Cardiac fibroblast (primary cell): Measurements from ENCODE around the gene CCDC7.
"Not testable (repeated sequence)": the region's sequence is repeated elsewhere in the genome, so short reads cannot be mapped to it uniquely, and the experiment has no call there.

ENCODE experiments used
- DNase-seq, 2 donors: peaks; one replicate each; pipeline versions ENCODE4 v3.0.0 to v3.0.0-alpha.2; 2010; ENCODE audit warnings: low read depth in 2 of 2
- H3K4me3 ChIP-seq, 2 donors: replicated peaks in 1 of 2; 1 replicate in 1 of 2; 2 replicates in 1 of 2; pipeline ENCODE4 v1.5.1; 2011; ENCODE audit warnings: low read depth in 2 of 2, low read length in 2 of 2, mild to moderate bottlenecking in 2 of 2, moderate library complexity in 1 of 2
- TF ChIP-seq, protein P1 (sequence below): IDR thresholded peaks from one replicate; pipeline ENCODE4 v1.5.1; 2011; ENCODE audit warnings: low read depth, mild to moderate bottlenecking, low read length, inconsistent platforms

Gene CCDC7

DNA sequence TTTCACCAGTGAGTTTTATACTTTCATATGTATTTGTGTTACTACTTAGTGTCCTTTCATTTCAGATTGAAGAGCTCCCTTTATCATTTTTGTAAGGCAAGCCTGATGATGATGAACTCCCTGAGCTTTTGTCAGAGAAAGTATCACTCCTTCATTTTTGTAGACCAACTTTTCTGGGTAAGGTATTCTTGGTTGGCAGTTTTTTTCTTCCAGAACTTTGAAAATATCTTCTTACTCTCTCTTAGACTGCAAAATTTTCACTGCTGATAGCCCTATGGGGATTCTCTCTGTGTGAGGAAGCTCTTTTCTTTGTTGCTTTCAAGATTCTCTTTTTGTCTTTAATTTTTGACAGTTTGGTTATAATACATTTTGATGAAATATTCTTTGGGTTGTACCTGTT, 35.7 kb downstream of the CCDC7 start:
- H3K4me3 ChIP-seq, result no peak overlapping the region
- TF ChIP-seq, protein P1, sequence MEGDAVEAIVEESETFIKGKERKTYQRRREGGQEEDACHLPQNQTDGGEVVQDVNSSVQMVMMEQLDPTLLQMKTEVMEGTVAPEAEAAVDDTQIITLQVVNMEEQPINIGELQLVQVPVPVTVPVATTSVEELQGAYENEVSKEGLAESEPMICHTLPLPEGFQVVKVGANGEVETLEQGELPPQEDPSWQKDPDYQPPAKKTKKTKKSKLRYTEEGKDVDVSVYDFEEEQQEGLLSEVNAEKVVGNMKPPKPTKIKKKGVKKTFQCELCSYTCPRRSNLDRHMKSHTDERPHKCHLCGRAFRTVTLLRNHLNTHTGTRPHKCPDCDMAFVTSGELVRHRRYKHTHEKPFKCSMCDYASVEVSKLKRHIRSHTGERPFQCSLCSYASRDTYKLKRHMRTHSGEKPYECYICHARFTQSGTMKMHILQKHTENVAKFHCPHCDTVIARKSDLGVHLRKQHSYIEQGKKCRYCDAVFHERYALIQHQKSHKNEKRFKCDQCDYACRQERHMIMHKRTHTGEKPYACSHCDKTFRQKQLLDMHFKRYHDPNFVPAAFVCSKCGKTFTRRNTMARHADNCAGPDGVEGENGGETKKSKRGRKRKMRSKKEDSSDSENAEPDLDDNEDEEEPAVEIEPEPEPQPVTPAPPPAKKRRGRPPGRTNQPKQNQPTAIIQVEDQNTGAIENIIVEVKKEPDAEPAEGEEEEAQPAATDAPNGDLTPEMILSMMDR, result no peak
- no peak for DNase-seq

DNA sequence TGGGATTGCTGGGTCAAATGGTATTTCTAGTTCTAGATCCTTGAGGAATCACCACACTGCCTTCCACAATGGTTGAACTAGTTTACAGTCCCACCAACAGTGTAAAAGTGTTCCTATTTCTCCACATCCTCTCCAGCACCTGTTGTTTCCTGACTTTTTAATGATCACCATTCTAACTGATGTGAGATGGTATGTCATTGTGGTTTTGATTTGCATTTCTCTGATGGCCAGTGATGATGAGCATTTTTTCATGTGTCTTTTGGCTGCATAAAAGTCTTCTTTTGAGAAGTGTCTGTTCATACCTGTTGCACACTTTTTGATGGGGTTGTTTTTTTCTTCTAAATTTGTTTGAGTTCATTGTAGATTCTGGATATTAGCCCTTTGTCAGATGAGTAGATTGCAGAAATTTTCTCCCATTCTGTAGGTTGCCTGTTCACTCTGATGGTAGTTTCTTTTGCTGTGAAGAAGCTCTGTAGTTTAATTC, 37.1 kb downstream of the CCDC7 start:
- not testable (repeated sequence) for H3K4me3 ChIP-seq, DNase-seq

DNA sequence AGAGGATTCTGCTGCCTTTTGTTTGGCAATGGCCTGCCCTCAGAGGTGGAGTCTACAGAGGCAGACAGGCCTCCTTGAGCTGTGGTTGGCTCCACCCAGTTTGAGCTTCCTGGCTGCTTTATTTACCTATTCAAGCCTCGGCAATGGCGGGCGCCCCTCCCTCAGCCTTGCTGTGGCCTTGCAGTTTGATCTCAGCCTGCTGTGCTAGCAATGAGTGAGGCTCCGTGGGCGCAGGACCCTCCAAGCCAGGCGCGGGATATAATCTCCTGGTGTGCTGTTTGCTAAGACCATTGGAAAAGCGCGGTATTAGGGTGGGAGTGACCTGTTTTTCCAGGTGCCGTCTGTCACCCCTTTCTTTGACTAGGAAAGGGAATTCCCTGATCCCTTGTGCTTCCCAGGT, 42.1 kb downstream of the CCDC7 start:
- not testable (repeated sequence) for H3K4me3 ChIP-seq, DNase-seq

DNA sequence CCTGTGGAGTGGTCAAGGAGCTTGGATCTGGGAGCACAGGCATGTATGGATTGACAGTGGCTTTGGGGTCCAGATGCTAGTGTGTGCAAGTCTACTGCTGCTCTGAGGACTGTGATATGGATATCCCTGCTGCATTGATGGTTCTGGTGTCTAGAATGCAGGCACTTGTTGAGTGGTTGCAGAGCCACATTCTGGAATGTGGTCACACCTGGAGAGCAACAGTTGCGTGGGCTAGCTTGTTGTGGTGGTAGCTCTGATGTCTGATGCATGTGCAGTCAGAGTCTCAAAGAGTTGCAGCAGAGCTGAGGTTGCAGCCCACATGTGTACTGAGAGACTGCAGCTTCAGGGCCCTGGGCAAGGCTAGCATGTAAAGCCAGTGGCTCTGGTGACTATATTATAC, 43.2 kb downstream of the CCDC7 start:
- no peak overlapping the region for H3K4me3 ChIP-seq
- TF ChIP-seq, protein P1, result no peak
- DNase-seq, result no peak

DNA sequence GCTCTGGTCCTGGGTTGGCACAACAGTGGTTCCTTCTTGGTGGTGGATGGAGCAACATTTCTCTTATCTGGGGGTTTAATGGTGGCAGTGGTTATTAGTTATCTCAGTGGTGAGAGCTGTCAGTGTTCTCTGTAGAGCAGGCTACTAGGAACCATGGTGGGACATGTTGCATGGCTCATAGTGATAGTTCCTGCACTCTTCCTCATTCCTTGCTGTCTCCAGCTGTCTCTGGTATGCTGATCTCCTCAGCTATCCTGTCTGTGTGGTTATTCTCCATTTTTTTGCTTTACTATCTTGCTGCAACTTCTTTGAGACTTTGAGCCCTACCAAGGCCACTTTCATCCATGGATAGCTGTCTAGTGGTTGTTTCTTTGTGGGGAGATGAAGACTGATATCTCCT, 44.0 kb downstream of the CCDC7 start:
- DNase-seq, result no peak
- TF ChIP-seq, protein P1, result no peak
- H3K4me3 ChIP-seq, result no peak overlapping the region

DNA sequence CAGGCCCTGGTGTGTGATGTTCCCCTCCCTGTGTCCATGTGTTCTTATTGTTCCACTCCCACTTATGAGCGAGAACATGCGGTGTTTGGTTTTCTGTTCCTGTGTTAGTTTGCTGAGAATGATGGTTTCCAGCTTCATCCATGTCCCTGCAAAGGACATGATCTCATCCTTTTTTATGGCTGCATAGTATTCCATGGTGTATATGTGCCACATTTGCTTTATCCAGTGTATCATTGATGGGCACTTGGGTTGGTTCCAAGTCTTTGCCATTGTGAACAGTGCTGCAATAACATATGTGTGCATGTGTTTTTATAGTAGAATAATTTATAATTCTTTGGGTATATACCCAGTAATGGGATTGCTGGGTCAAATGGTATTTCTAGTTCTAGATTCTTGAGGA, 48.6 kb downstream of the CCDC7 start:
- H3K4me3 ChIP-seq, DNase-seq: not testable (repeated sequence)

DNA sequence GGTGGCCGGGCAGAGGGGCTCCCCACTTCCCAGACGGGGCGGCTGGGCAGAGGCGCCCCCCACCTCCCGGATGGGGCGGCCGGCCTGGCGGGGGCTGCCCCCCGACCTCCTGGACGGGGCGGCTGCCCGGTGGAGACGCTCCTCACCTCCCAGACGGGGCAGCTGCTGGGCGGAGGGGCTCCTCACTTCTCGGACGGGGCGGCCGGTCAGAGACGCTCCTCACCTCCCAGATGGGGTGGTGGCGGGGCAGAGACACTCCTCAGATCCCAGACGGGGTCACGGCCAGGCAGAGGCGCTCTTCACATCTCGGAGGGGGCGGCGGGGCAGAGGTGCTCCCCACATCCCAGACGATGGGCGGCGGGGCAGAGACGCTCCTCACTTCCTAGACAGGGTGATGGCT, 54.2 kb downstream of the CCDC7 start:
- not testable (repeated sequence) for DNase-seq, H3K4me3 ChIP-seq

DNA sequence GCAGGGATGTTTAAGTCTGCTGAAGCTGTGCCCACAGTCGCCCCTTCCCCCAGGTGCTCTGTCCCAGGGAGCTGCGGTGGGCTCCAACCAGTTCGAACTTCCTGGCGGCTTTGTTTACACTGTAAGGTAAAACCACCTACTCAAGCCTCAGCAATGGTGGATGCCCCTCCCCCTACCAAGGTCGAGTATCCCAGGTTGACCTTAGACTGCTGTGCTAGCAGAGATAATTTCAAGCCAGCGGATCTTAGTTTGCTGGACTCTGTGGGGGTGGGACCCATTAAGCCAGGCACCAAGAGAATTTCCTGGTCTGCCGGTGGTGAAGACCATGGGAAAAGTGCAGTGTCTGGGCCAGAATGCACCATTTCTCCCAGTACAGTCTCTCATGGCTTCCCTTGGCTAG, 56.0 kb downstream of the CCDC7 start:
- TF ChIP-seq, protein P1, result no peak
- H3K4me3 ChIP-seq, result no peak overlapping the region
- DNase-seq, result no peak

DNA sequence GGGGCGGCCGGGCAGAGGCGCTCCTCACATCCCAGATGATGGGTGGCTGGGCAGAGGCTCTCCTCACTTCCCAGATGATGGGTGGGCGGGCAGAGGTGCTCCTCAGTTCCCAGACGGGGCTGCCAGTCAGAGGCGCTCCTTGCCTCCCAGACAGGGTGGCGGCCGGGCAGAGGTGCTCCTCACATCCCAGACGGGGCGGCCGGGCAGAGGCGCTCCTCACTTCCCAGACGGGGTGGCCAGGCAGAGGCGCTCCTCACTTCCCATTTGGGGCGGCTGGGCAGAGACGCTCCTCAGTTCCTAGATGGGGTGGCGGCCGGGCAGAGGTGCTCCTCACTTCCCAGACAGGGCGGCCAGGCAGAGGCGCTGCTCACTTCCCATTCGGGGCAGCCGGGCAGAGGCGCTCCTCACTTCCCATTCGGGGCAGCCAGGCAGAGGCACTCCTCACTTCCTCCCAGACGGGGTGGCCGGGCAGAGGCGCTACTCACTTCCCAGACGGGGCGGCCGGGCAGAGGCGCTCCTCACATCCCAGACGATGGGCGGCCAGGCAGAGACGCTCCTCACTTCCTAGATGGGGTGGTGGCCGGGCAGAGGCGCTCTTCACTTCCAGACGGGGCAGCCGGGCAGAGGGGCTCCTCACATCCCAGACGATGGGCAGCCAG, 60.0 kb downstream of the CCDC7 start:
- not testable (repeated sequence) for DNase-seq, H3K4me3 ChIP-seq
